Immature natural killer cell (primary cell): ENCODE results near the gene FLYWCH1. TPM values are rescaled to one million over a fixed set of nuclear protein-coding genes. Genes with fewer than 3 reads are reported as not detected.
"Not testable (repeated sequence)": the region's sequence is repeated elsewhere in the genome, so short reads cannot be mapped to it uniquely, and the experiment has no call there.

ENCODE experiments used
- DNase-seq, 3 donors: peaks; one replicate each; pipeline ENCODE4 v3.0.0; 2022; ENCODE audit warnings: mixed read lengths in 1 of 3
- H3K27ac Mint-ChIP-seq, 6 donors: one replicate each; pipeline ENCODE4 v1.8.0; 2020; ENCODE audit warnings: mixed read lengths in 6 of 6, mild to moderate bottlenecking in 5 of 6, inconsistent platforms in 4 of 6, moderate library complexity in 3 of 6
- H3K27me3 Mint-ChIP-seq, 3 donors: one replicate each; pipeline ENCODE4 v1.8.0; 2020 to 2021; ENCODE audit warnings: low read depth in 3 of 3, mild to moderate bottlenecking in 3 of 3, mixed read lengths in 3 of 3, moderate library complexity in 3 of 3, inconsistent platforms in 1 of 3
- H3K36me3 Mint-ChIP-seq, 3 donors: one replicate each; pipeline ENCODE4 v1.8.0; 2020; ENCODE audit warnings: mixed read lengths in 3 of 3, inconsistent platforms in 2 of 3, mild to moderate bottlenecking in 2 of 3
- H3K4me1 Mint-ChIP-seq, 2 donors: one replicate each; pipeline ENCODE4 v1.8.0; 2020; ENCODE audit warnings: inconsistent platforms in 2 of 2, mild to moderate bottlenecking in 2 of 2, mixed read lengths in 2 of 2, moderate library complexity in 1 of 2
- H3K4me3 Mint-ChIP-seq, 5 donors: one replicate each; pipeline ENCODE4 v1.8.0; 2020; ENCODE audit warnings: mild to moderate bottlenecking in 5 of 5, mixed read lengths in 5 of 5, inconsistent platforms in 3 of 5, moderate library complexity in 3 of 5
- H3K9me3 Mint-ChIP-seq, 6 donors: one replicate each; pipeline ENCODE4 v1.8.0; 2020; ENCODE audit warnings: mild to moderate bottlenecking in 6 of 6, mixed read lengths in 6 of 6, inconsistent platforms in 4 of 6, moderate library complexity in 3 of 6
- polyA plus RNA-seq, 3 donors: library from polyadenylated mRNA; unstranded; fragments of 300-500 nt; fragmentation: Illumina TruSeq; gene quantifications; one replicate each; pipeline ENCODE4 v1.2.3, GENCODE V29; 2021

The FLYWCH1 gene
- polyA plus RNA-seq, 3 donors from 2014 or later = 2.5 to 16.1 (median 4.8) TPM

GRCh38 chr16:2937170-2937569 lies 25.4 kb downstream of the FLYWCH1 start:
- DNase-seq = no peak
- Mint-ChIP-seq H3K27ac (no peak overlapping the region), H3K4me3 (no peak overlapping the region), H3K27me3 (peaks cover 0 to 2% (median 0%) of the 10 kb centered on the region in 3 donors), H3K36me3 (peaks cover 4 to 25% (median 14%) of the 10 kb centered on the region in 3 donors), H3K9me3 (no peaks in the 10 kb centered on the region), H3K4me1 (no peaks in the 10 kb centered on the region)

- Mint-ChIP-seq H3K27me3 (peaks cover 0 to 2% (median 0%) of the 10 kb centered on the region in 3 donors), H3K36me3 (peaks cover 8 to 32% (median 12%) of the 10 kb centered on the region in 3 donors), H3K4me3 (no peak overlapping the region), H3K9me3 (no peaks in the 10 kb centered on the region), H3K27ac (no peak overlapping the region), H3K4me1 (peaks cover 0 to under 1% of the 10 kb centered on the region in 2 donors)
- DNase-seq = no peak
Observed at GRCh38 chr16:2938206-2938605, 26.5 kb downstream of the FLYWCH1 start.

- Mint-ChIP-seq H3K4me3 (no peak overlapping the region), H3K27ac (no peak overlapping the region), H3K4me1 (peaks cover 0 to 2% of the 10 kb centered on the region in 2 donors)
Observed at GRCh38 chr16:2939968-2940367, 28.2 kb downstream of the FLYWCH1 start.

GRCh38 chr16:2942045-2942444 lies 30.3 kb downstream of the FLYWCH1 start:
- H3K9me3 Mint-ChIP-seq = no peaks in the 10 kb centered on the region
- no peak for DNase-seq
- peaks cover 0 to 2% of the 10 kb centered on the region in 2 donors for H3K4me1 Mint-ChIP-seq
- peaks cover 11 to 27% (median 12%) of the 10 kb centered on the region in 3 donors for H3K36me3 Mint-ChIP-seq
- H3K27me3 Mint-ChIP-seq = no peaks in the 10 kb centered on the region
- H3K27ac Mint-ChIP-seq = no peak overlapping the region
- no peak overlapping the region for H3K4me3 Mint-ChIP-seq

More at GRCh38 chr16:2939968-2940367, 28.2 kb downstream of the FLYWCH1 start:
- Mint-ChIP-seq H3K27me3 (no peaks in the 10 kb centered on the region), H3K9me3 (no peaks in the 10 kb centered on the region), H3K36me3 (peaks cover 8 to 27% (median 12%) of the 10 kb centered on the region in 3 donors)
- DNase-seq = no peak

- not testable (repeated sequence) for H3K27me3 Mint-ChIP-seq, H3K4me1 Mint-ChIP-seq, DNase-seq
Observed at GRCh38 chr16:2943716-2944115, 32.0 kb downstream of the FLYWCH1 start.

GRCh38 chr16:2946649-2947048 lies 34.9 kb downstream of the FLYWCH1 start:
- no peak for DNase-seq
- Mint-ChIP-seq H3K27ac (no peak overlapping the region), H3K27me3 (peaks cover 0 to 4% (median 0%) of the 10 kb centered on the region in 3 donors), H3K4me1 (peaks cover 0 to 2% of the 10 kb centered on the region in 2 donors), H3K9me3 (no peaks in the 10 kb centered on the region), H3K4me3 (no peak overlapping the region), H3K36me3 (peaks cover 8 to 20% (median 10%) of the 10 kb centered on the region in 3 donors)

More at GRCh38 chr16:2943716-2944115, 32.0 kb downstream of the FLYWCH1 start:
- H3K9me3 Mint-ChIP-seq, H3K4me3 Mint-ChIP-seq, H3K27ac Mint-ChIP-seq: not testable (repeated sequence)
- H3K36me3 Mint-ChIP-seq = peaks cover 12 to 31% (median 13%) of the 10 kb centered on the region in 3 donors

GRCh38 chr16:2948807-2949704 lies 37.3 kb downstream of the FLYWCH1 start:
- Mint-ChIP-seq H3K27ac (no peak overlapping the region), H3K4me1 (no peaks in the 10 kb centered on the region), H3K36me3 (peaks cover 0 to 9% (median 5%) of the 10 kb centered on the region in 3 donors), H3K4me3 (no peak overlapping the region), H3K9me3 (no peaks in the 10 kb centered on the region), H3K27me3 (peaks cover 0 to 4% (median 3%) of the 10 kb centered on the region in 3 donors)
- DNase-seq = no peak

GRCh38 chr16:2949705-2950352 lies 38.1 kb downstream of the FLYWCH1 start:
- Mint-ChIP-seq H3K4me1 (no peaks in the 10 kb centered on the region), H3K4me3 (no peak overlapping the region), H3K27ac (no peak overlapping the region), H3K9me3 (no peaks in the 10 kb centered on the region), H3K27me3 (peaks cover 0 to 5% (median 3%) of the 10 kb centered on the region in 3 donors), H3K36me3 (peaks cover 0 to 9% (median 5%) of the 10 kb centered on the region in 3 donors)
- DNase-seq = no peak

GRCh38 chr16:2950353-2950724 lies 38.6 kb downstream of the FLYWCH1 start:
- no peaks in the 10 kb centered on the region for H3K4me1 Mint-ChIP-seq
- peaks cover 0 to 9% (median 5%) of the 10 kb centered on the region in 3 donors for H3K36me3 Mint-ChIP-seq
- no peak overlapping the region for H3K27ac Mint-ChIP-seq
- H3K27me3 Mint-ChIP-seq = peaks cover 0 to 5% (median 3%) of the 10 kb centered on the region in 3 donors
- H3K4me3 Mint-ChIP-seq = no peak overlapping the region
- H3K9me3 Mint-ChIP-seq = no peaks in the 10 kb centered on the region
- no peak for DNase-seq

GRCh38 chr16:2950773-2951172 lies 39.0 kb downstream of the FLYWCH1 start:
- Mint-ChIP-seq H3K27ac (no peak overlapping the region), H3K36me3 (peaks cover 0 to 9% (median 5%) of the 10 kb centered on the region in 3 donors), H3K9me3 (no peaks in the 10 kb centered on the region), H3K4me3 (no peak overlapping the region), H3K4me1 (no peaks in the 10 kb centered on the region), H3K27me3 (peaks cover 0 to 5% (median 3%) of the 10 kb centered on the region in 3 donors)
- DNase-seq = no peak

- peaks cover 0 to 3% (median 0%) of the 10 kb centered on the region in 3 donors for H3K36me3 Mint-ChIP-seq
- H3K27ac Mint-ChIP-seq = no peak overlapping the region
- no peaks in the 10 kb centered on the region for H3K4me1 Mint-ChIP-seq
- peaks cover 0 to 7% (median 3%) of the 10 kb centered on the region in 3 donors for H3K27me3 Mint-ChIP-seq
- DNase-seq = no peak
- no peaks in the 10 kb centered on the region for H3K9me3 Mint-ChIP-seq
- H3K4me3 Mint-ChIP-seq = no peak overlapping the region
Observed at GRCh38 chr16:2952679-2953078, 40.9 kb downstream of the FLYWCH1 start.

- Mint-ChIP-seq H3K27ac (no peak overlapping the region), H3K4me1 (no peaks in the 10 kb centered on the region), H3K36me3 (no peaks in the 10 kb centered on the region), H3K4me3 (no peak overlapping the region), H3K9me3 (peaks cover 0 to 1% (median 0%) of the 10 kb centered on the region in 6 donors), H3K27me3 (peaks cover 0 to 7% (median 5%) of the 10 kb centered on the region in 3 donors)
- DNase-seq = no peak
Observed at GRCh38 chr16:2953706-2954627, 42.2 kb downstream of the FLYWCH1 start.

- H3K4me1 Mint-ChIP-seq = no peaks in the 10 kb centered on the region
- H3K4me3 Mint-ChIP-seq = no peak overlapping the region
- no peaks in the 10 kb centered on the region for H3K36me3 Mint-ChIP-seq
- H3K9me3 Mint-ChIP-seq = peaks cover 0 to 1% (median 0%) of the 10 kb centered on the region in 6 donors
- DNase-seq = no peak
- no peak overlapping the region for H3K27ac Mint-ChIP-seq
- H3K27me3 Mint-ChIP-seq = peaks cover 0 to 11% (median 5%) of the 10 kb centered on the region in 3 donors
Observed at GRCh38 chr16:2954656-2955381, 43.1 kb downstream of the FLYWCH1 start.
